Suprapubic skin (tissue), 4 donors: ENCODE results near the gene C19orf12.

Experiments used
- EP300 ChIP-seq: sonication (generic); formaldehyde crosslinking; IDR thresholded peaks from one replicate; pipeline ENCODE4 v1.6.1; 2017; ENCODE audit warnings: antibody characterized with exemption
- POLR2A ChIP-seq, 2 donors: fragments of 450-650 bp; IDR thresholded peaks; one replicate each; pipeline ENCODE4 v1.6.1; 2017; ENCODE audit warnings: antibody characterized with exemption in 2 of 2, mild to moderate bottlenecking in 2 of 2, moderate library complexity in 2 of 2
- POLR2AphosphoS5 ChIP-seq, 3 donors: sonication (generic); formaldehyde crosslinking; IDR thresholded peaks; one replicate each; pipeline ENCODE4 v1.6.1; 2017; ENCODE audit warnings: antibody characterized with exemption in 3 of 3
- TF ChIP-seq, protein P1 (sequence below), 2 donors: fragments of 200-600 bp in 1 of 2; fragments of 450-650 bp in 1 of 2; sonication (generic) in 1 of 2; IDR thresholded peaks; one replicate each; pipeline ENCODE4 v1.5.1; 2016 to 2019; ENCODE audit warnings: antibody characterized with exemption in 2 of 2, mild to moderate bottlenecking in 1 of 2, moderate library complexity in 1 of 2

GRCh38 chr19:29714371-29714952, 599 bp downstream of the C19orf12 start:
- TF ChIP-seq, protein P1, sequence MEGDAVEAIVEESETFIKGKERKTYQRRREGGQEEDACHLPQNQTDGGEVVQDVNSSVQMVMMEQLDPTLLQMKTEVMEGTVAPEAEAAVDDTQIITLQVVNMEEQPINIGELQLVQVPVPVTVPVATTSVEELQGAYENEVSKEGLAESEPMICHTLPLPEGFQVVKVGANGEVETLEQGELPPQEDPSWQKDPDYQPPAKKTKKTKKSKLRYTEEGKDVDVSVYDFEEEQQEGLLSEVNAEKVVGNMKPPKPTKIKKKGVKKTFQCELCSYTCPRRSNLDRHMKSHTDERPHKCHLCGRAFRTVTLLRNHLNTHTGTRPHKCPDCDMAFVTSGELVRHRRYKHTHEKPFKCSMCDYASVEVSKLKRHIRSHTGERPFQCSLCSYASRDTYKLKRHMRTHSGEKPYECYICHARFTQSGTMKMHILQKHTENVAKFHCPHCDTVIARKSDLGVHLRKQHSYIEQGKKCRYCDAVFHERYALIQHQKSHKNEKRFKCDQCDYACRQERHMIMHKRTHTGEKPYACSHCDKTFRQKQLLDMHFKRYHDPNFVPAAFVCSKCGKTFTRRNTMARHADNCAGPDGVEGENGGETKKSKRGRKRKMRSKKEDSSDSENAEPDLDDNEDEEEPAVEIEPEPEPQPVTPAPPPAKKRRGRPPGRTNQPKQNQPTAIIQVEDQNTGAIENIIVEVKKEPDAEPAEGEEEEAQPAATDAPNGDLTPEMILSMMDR (IDR thresholded peaks at IDR 0.05) = no peak
- TF ChIP-seq POLR2A (IDR thresholded peaks at IDR 0.05) = no peak
- TF ChIP-seq POLR2AphosphoS5 (IDR thresholded peaks at IDR 0.05) = no peak
- no peak for TF ChIP-seq EP300
